ENCODE data around the gene MTMR11. TPM values are rescaled to one million over a fixed set of nuclear protein-coding genes. Genes with fewer than 3 reads are reported as not detected.

MTMR11 gene
- total and polyA plus RNA-seq, 2 of the 13 experiments (the other 11 are each of a cell fraction or from before 2014, with no cell fraction given): 0.49 to 2.8 TPM

GRCh38 chr1:149885339-149886120 lies 51.1 kb downstream of the MTMR11 start (continued):
- TF ChIP-seq TFE3 (CRISPR knock-in tag; IDR thresholded peaks at IDR 0.05): 0 out of 2 replicates have a peak, but pooled peaks have one; percentile 14
- TF ChIP-seq ZNF768 (CRISPR knock-in tag; IDR thresholded peaks at IDR 0.05): no peak
- TF ChIP-seq, protein P1, sequence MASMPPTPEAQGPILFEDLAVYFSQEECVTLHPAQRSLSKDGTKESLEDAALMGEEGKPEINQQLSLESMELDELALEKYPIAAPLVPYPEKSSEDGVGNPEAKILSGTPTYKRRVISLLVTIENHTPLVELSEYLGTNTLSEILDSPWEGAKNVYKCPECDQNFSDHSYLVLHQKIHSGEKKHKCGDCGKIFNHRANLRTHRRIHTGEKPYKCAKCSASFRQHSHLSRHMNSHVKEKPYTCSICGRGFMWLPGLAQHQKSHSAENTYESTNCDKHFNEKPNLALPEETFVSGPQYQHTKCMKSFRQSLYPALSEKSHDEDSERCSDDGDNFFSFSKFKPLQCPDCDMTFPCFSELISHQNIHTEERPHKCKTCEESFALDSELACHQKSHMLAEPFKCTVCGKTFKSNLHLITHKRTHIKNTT (CRISPR knock-in tag; IDR thresholded peaks at IDR 0.05): no peak
- TF ChIP-seq, protein P2, sequence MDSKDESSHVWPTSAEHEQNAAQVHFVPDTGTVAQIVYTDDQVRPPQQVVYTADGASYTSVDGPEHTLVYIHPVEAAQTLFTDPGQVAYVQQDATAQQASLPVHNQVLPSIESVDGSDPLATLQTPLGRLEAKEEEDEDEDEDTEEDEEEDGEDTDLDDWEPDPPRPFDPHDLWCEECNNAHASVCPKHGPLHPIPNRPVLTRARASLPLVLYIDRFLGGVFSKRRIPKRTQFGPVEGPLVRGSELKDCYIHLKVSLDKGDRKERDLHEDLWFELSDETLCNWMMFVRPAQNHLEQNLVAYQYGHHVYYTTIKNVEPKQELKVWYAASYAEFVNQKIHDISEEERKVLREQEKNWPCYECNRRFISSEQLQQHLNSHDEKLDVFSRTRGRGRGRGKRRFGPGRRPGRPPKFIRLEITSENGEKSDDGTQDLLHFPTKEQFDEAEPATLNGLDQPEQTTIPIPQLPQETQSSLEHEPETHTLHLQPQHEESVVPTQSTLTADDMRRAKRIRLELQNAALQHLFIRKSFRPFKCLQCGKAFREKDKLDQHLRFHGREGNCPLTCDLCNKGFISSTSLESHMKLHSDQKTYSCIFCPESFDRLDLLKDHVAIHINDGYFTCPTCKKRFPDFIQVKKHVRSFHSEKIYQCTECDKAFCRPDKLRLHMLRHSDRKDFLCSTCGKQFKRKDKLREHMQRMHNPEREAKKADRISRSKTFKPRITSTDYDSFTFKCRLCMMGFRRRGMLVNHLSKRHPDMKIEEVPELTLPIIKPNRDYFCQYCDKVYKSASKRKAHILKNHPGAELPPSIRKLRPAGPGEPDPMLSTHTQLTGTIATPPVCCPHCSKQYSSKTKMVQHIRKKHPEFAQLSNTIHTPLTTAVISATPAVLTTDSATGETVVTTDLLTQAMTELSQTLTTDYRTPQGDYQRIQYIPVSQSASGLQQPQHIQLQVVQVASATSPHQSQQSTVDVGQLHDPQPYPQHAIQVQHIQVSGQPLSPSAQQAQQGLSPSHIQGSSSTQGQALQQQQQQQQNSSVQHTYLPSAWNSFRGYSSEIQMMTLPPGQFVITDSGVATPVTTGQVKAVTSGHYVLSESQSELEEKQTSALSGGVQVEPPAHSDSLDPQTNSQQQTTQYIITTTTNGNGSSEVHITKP (CRISPR knock-in tag; IDR thresholded peaks at IDR 0.05; ENCODE audit: low read depth): no peak
- TF ChIP-seq RXRB (CRISPR knock-in tag; IDR thresholded peaks at IDR 0.05; ENCODE audit: borderline replicate concordance): no peak
- no peak for TF ChIP-seq HNRNPK (IDR thresholded peaks at IDR 0.05; ENCODE audit: low read depth, low read length, poor library complexity, severe bottlenecking)
- 0 out of 2 replicates have a peak, but pooled peaks have one; percentile 24 for TF ChIP-seq U2AF2 (IDR thresholded peaks at IDR 0.05; ENCODE audit: low read depth, low read length)
- no peak for TF ChIP-seq ZNF629 (CRISPR knock-in tag; conservative IDR thresholded peaks at IDR 0.05)
- no peak for TF ChIP-seq SETDB1 (CRISPR knock-in tag; IDR thresholded peaks at IDR 0.05; ENCODE audit: borderline replicate concordance)
- TF ChIP-seq MLLT10 (CRISPR knock-in tag; IDR thresholded peaks at IDR 0.05): no peak
- TF ChIP-seq REST (IDR thresholded peaks at IDR 0.05; ENCODE audit: borderline replicate concordance in 1 of 2, low read depth in 1 of 2, low read length in 2 of 2): no peak
- no peak for TF ChIP-seq CENPX (CRISPR knock-in tag; IDR thresholded peaks at IDR 0.05)
- TF ChIP-seq TSC22D2 (CRISPR knock-in tag; IDR thresholded peaks at IDR 0.05; ENCODE audit: borderline replicate concordance): 0 out of 2 replicates have a peak, but pooled peaks have one; percentile 10
- no peak for TF ChIP-seq ZNF709 (CRISPR knock-in tag; IDR thresholded peaks at IDR 0.05)
- no peak for TF ChIP-seq MBNL3 (CRISPR knock-in tag; conservative IDR thresholded peaks at IDR 0.05)
- no peak for TF ChIP-seq MYNN (CRISPR knock-in tag; IDR thresholded peaks at IDR 0.05; ENCODE audit: low read depth)
- TF ChIP-seq SPEN (CRISPR knock-in tag; IDR thresholded peaks at IDR 0.05; ENCODE audit: low read depth): peak; percentile 48; the same call in 1 of the 2 replicates
